Heart right ventricle (tissue), 16 donors: ENCODE data around the gene PLA2G15. TPM values are rescaled to one million over a fixed set of nuclear protein-coding genes. Genes with fewer than 3 reads are reported as not detected.

ENCODE experiments used
- ATAC-seq, 8 donors: fragments of 200-7000 bp; cut with Tn5 transposase; one replicate each; pipeline ENCODE4 v1.9.1; 2020; ENCODE audit warnings: mild to moderate bottlenecking in 8 of 8, moderate library complexity in 8 of 8, moderate number of reproducible peaks in 1 of 8
- DNase-seq, 2 donors: peaks; one replicate each; pipeline ENCODE4 v3.0.0-alpha.2; 2020
- H3K27ac ChIP-seq, 10 donors: fragments of 200-600 bp; sonication (generic) in 2 of 10; one replicate each; pipeline versions ENCODE4 v1.5.0 to v1.8.0; 2020 to 2022; ENCODE audit warnings: mild to moderate bottlenecking in 3 of 10
- H3K27me3 ChIP-seq, 7 donors: fragments of 200-600 bp; one replicate each; pipeline ENCODE4 v1.8.0; 2021 to 2022; ENCODE audit warnings: mild to moderate bottlenecking in 2 of 7
- H3K36me3 ChIP-seq, 9 donors: fragments of 200-600 bp; sonication (generic) in 1 of 9; one replicate each; pipeline versions ENCODE4 v1.5.0 to v1.8.0; 2020 to 2022; ENCODE audit warnings: mild to moderate bottlenecking in 2 of 9
- H3K4me1 ChIP-seq, 9 donors: fragments of 200-600 bp; sonication (generic) in 1 of 9; one replicate each; pipeline versions ENCODE4 v1.5.0 to v1.8.0; 2020 to 2022; ENCODE audit warnings: mild to moderate bottlenecking in 4 of 9
- H3K4me3 ChIP-seq, 10 donors: fragments of 200-600 bp; sonication (generic) in 2 of 10; one replicate each; pipeline versions ENCODE4 v1.5.0 to v1.8.0; 2020 to 2022; ENCODE audit warnings: mild to moderate bottlenecking in 7 of 10, moderate library complexity in 2 of 10
- H3K9me3 ChIP-seq, 11 donors: fragments of 200-600 bp in 10 of 11; sonication (generic) in 2 of 11; one replicate each; pipeline versions ENCODE4 v1.5.0 to v1.8.0; 2013 to 2022; ENCODE audit warnings: mild to moderate bottlenecking in 2 of 11, control low read depth in 1 of 11, moderate library complexity in 1 of 11
- WGBS, 2 donors: extraction: QIAGEN DNeasy Blood & Tissue Kit; methylation state at CpG; one replicate each; pipeline ENCODE4 v1.1.7; 2013; ENCODE audit warnings: inconsistent platforms in 1 of 2; 5-methylcytosine and 5-hydroxymethylcytosine counted together
- intact Hi-C, 10 donors: fragments of 100-400 bp; cut with DNase I; formaldehyde crosslinking; loops; one replicate each; pipeline versions ENCODE4 v1.11.1 to v1.14.2; 2022
- polyA plus RNA-seq, 2 donors: library from polyadenylated mRNA; stranded (reverse); fragments of 200-250 nt; gene quantifications; one replicate each; pipeline ENCODE4 v1.2.3, GENCODE V29; 2013
- total RNA-seq, 10 donors: library from RNA; stranded (reverse); fragmentation: NEBNext Ultra II Directional in 3 of 10; extraction: Animal tissue kit (Norgen Biotek cat#: 25700) in 3 of 10; gene quantifications; one replicate each; pipeline versions ENCODE4 v1.2.1 to v1.2.4, GENCODE V29; 2021 to 2023
- TF ChIP-seq, protein P1 (sequence below), 9 donors: fragments of 200-600 bp; sonication (generic) in 2 of 9; IDR thresholded peaks; one replicate each; pipeline versions ENCODE4 v1.5.0 to v1.8.0; 2021 to 2022; ENCODE audit warnings: antibody characterized with exemption in 9 of 9, mild to moderate bottlenecking in 5 of 9, moderate library complexity in 1 of 9
- donor health status: Arrhythmogenic right ventricular cardiomyopathy.
- donor health status: ischemic (EF 13 %, LVEDD 7.1; RV severe dilation, severe dysfunction).
- donor health status: healthy with polysubstance abuse.
- donor health status: DM: no; HTN: yes; CAD: no.
- donor health status: DM: no; HTN: no; CAD: no.
- donor health status: ischemic (EF 25% LVEDD 6.9; RV normal size, moderate dysfunction).
- donor health status: ischemic (EF 25% LVEDD 5.7; RV mildly dilated, moderate dysfunction).
- donor health status: healthy.
- donor health status: DM: yes; HTN: yes; CAD: no.
- donor health status: Ischemic cardiomyopathy.
- donor health status: ischemic (EF 35%, LVEDD 5.7; RV mildly dilated, moderate dysfunction).
- donor health status: nonischemic (EF 11% LVEDD 7.7; RV severe dilation, severe dysfunction).
- donor health status: DM: yes; HTN: yes; CAD: no.
- donor health status: PGD.
- donor health status: ischemic (EF 29% LVEDD 5.4; RV normal size, mild dysfunction).
- donor health status: nonischemic (EF 23%, LVEDD 6.1; RV moderate dilation, normal function).

Gene PLA2G15
- total and polyA plus RNA-seq, 12 donors = 31.0 to 62.1 (median 38.8) TPM

DNA sequence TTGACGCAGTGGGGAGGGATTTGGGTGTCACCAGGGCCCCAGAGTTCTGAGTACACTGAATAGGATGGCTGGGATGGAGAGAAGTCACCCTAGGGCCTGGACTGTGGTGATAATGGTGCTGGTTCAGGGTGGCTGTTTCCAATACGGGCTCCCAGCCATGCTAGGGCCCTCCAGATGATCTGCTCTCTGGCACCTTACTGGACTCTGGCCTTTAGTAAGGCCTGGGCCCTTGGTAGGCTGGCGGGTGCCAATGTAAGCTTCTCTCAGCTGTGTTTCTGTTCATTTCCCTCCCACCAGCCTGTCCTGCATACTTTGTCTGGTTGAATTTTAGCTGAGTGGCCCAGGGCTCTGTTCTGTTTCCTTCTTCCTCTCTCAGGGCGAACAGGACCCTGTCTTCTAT lies 2.8 kb downstream of the PLA2G15 start:
- ATAC-seq = peak in 2 of 8 donors; percentile 0 to 10
- Histone ChIP-seq H3K27ac (peak overlapping the region; percentile 45 to 95 (median 86)), H3K36me3 (peaks cover 0 to 49% (median 11%) of the 10 kb centered on the region in 9 donors), H3K27me3 (no peaks in the 10 kb centered on the region), H3K4me1 (peaks cover 17 to 82% (median 67%) of the 10 kb centered on the region in 9 donors), H3K4me3 (peak overlapping the region in 5 of 10 donors; percentile 5 to 95 (median 19)), H3K9me3 (no peaks in the 10 kb centered on the region)
- WGBS, 2 donors = 74 to 88% methylated on average over 4 of the region's 4 CpGs
- intact Hi-C loops = loop anchor here in 1 of 10 donors (10.0 kb wide), 1 partner anchor 267 kb away; no protein-coding TSS in a partner anchor
- no peak for DNase-seq
- TF ChIP-seq, protein P1, sequence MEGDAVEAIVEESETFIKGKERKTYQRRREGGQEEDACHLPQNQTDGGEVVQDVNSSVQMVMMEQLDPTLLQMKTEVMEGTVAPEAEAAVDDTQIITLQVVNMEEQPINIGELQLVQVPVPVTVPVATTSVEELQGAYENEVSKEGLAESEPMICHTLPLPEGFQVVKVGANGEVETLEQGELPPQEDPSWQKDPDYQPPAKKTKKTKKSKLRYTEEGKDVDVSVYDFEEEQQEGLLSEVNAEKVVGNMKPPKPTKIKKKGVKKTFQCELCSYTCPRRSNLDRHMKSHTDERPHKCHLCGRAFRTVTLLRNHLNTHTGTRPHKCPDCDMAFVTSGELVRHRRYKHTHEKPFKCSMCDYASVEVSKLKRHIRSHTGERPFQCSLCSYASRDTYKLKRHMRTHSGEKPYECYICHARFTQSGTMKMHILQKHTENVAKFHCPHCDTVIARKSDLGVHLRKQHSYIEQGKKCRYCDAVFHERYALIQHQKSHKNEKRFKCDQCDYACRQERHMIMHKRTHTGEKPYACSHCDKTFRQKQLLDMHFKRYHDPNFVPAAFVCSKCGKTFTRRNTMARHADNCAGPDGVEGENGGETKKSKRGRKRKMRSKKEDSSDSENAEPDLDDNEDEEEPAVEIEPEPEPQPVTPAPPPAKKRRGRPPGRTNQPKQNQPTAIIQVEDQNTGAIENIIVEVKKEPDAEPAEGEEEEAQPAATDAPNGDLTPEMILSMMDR (IDR thresholded peaks at IDR 0.05) = no peak

DNA sequence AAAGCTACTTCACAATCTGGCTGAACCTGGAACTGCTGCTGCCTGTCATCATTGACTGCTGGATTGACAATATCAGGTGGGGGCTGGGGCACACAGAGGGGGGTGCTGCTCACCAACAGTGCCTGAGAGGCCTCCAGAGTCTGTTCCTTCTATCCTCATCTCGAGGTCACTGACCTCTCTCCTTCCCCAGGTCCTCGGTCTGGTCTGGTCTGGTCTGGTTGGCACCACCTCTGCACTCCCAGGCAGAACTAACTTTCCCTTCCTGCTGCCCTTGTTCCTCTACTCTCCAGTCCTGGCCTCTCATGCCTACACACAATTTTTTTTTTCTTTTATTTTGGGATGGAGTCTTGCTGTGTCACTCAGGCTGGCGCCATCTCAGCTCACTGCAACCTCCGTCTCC lies 4.2 kb downstream of the PLA2G15 start:
- intact Hi-C loops = loop anchor here in 1 of 10 donors (10.0 kb wide), 1 partner anchor 265 kb away; no protein-coding TSS in a partner anchor
- no peaks in the 10 kb centered on the region for H3K27me3 ChIP-seq
- ATAC-seq (no peak), DNase-seq (no peak)
- H3K4me1 ChIP-seq = peaks cover 18 to 91% (median 74%) of the 10 kb centered on the region in 9 donors
- WGBS, 2 donors = 76 to 78% methylated on average over 4 of the region's 4 CpGs
- TF ChIP-seq, protein P1 (IDR thresholded peaks at IDR 0.05) = no peak
- H3K36me3 ChIP-seq = peaks cover 0 to 63% (median 19%) of the 10 kb centered on the region in 9 donors
- no peaks in the 10 kb centered on the region for H3K9me3 ChIP-seq
- H3K27ac ChIP-seq = peak overlapping the region; percentile 7 to 95 (median 86)
- H3K4me3 ChIP-seq = no peak overlapping the region

DNA sequence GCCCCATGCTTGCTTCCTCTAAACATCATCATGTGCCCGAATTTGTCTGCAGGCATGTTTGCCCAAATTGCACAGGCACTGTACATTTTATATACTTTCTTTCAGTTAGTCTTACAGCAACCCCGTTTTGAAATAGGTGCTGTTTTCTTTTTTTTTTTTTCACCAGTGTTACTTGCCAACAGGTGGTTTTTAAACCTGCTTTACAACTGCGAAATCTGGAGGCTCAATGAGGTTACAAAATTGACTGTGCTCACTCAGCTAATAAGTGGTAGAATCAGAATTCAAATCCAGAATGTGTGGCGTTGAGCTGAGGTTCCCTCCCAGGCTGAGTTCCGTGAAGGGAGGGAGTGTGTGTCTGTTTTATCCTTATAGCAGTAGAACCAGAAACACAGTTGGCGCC lies 5.8 kb downstream of the PLA2G15 start:
- Histone ChIP-seq H3K27ac (peak overlapping the region; percentile 67 to 95 (median 87)), H3K36me3 (peaks cover 0 to 79% (median 32%) of the 10 kb centered on the region in 9 donors), H3K4me1 (peaks cover 17 to 97% (median 72%) of the 10 kb centered on the region in 9 donors), H3K4me3 (no peak overlapping the region), H3K9me3 (no peaks in the 10 kb centered on the region), H3K27me3 (no peaks in the 10 kb centered on the region)
- TF ChIP-seq, protein P1 (IDR thresholded peaks at IDR 0.05) = no peak
- WGBS, 2 donors = 80 to 84% methylated on average over 6 of the region's 6 CpGs
- intact Hi-C loops = loop anchor here in 1 of 10 donors (10.0 kb wide), 1 partner anchor 264 kb away; no protein-coding TSS in a partner anchor
- DNase-seq = no peak
- no peak for ATAC-seq

DNA sequence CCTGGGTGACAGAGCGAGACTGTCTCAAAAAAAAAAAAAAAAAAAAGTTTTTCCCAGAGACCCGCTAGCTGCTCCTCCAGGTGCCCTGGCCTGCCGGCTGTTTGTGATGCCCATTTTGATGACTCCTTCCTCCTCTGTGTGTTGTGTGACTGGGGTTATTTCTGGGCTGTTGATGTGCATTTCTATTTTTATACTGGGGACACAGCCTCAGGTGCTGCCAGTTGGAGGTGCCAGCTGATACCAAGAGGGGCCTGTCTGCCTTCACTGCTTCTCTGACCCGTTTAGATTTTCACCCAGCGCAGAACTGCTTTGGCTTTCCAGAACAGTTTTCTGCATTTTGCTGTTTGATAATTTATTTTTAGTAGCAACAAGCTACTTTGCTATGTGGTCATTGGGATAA lies 6.7 kb downstream of the PLA2G15 start:
- H3K4me3 ChIP-seq = no peak overlapping the region
- intact Hi-C loops = loop anchor here in 1 of 10 donors (10.0 kb wide), 1 partner anchor 263 kb away; no protein-coding TSS in a partner anchor
- peak in 1 of 2 donors; percentile 69 for DNase-seq
- no peaks in the 10 kb centered on the region for H3K9me3 ChIP-seq
- peak; percentile 65 to 95 (median 84) for ATAC-seq
- TF ChIP-seq, protein P1 (IDR thresholded peaks at IDR 0.05) = no peak
- peak overlapping the region; percentile 72 to 95 (median 89) for H3K27ac ChIP-seq
- peaks cover 0 to 87% (median 40%) of the 10 kb centered on the region in 9 donors for H3K36me3 ChIP-seq
- H3K4me1 ChIP-seq = peaks cover 17 to 90% (median 63%) of the 10 kb centered on the region in 9 donors
- 53 to 56% methylated on average over 5 of the region's 5 CpGs for WGBS, 2 donors
- H3K27me3 ChIP-seq = no peaks in the 10 kb centered on the region
